SK-N-SH (cell line): ENCODE results near the gene EIPR1. TPM values are rescaled to one million over a fixed set of nuclear protein-coding genes. Genes with fewer than 3 reads are reported as not detected.

Experiments used
- CTCF ChIA-PET: fragments of 300-600, 350-600 bp; formaldehyde crosslinking; extraction: SDS; loops from one replicate; lab custom pipeline; 2021; lab: Yijun Ruan, JAX
- POLR2A ChIA-PET: fragments of 350-600 bp; sonication (Branson Sonifier 250); formaldehyde crosslinking; extraction: SDS; loops from one replicate; lab custom pipeline; 2020; ENCODE audit warnings: antibody characterized with exemption, inconsistent platforms; lab: Yijun Ruan, JAX
- DNase-seq: peaks from one replicate; pipeline ENCODE4 v3.0.0; 2012
- H2AFZ ChIP-seq: fragments of 200-600 bp; sonication (generic); 2 replicates; pipeline ENCODE4 v1.8.1; 2016; ENCODE audit warnings: antibody characterized with exemption, mild to moderate bottlenecking, low read depth
- H3F3A ChIP-seq: fragments of 200-600 bp; sonication (generic); replicated peaks from 2 replicates; pipeline ENCODE3; 2016; ENCODE audit warnings: antibody characterized with exemption, mild to moderate bottlenecking; ENCODE audit not compliant: insufficient read depth
- H3K27ac ChIP-seq, 2 experiments: fragments of 200-500 bp in 1 of 2; fragments of 200-600 bp in 1 of 2; sonication (Bioruptor generic) in 1 of 2; sonication (generic), shearing (Covaris generic) in 1 of 2; 2 replicates each; pipeline versions ENCODE4 v1.5.1 to v1.6.1; 2014 to 2016; ENCODE audit warnings: low read depth in 2 of 2, inconsistent platforms in 1 of 2, low read length in 1 of 2, mild to moderate bottlenecking in 1 of 2, mixed read lengths in 1 of 2
- H3K27me3 ChIP-seq: fragments of 200-600 bp; sonication (generic), shearing (Covaris generic); 2 replicates; pipeline ENCODE4 v1.6.1; 2016; ENCODE audit warnings: mixed run types; ENCODE audit not compliant: insufficient read depth
- H3K36me3 ChIP-seq, 2 experiments: fragments of 200-500 bp in 1 of 2; fragments of 200-600 bp in 1 of 2; sonication (Bioruptor generic) in 1 of 2; sonication (generic) in 1 of 2; replicated peaks in 1 of 2; 2 replicates each; pipeline versions ENCODE3 to v1.5.1; 2014 to 2016; ENCODE audit warnings: low read length in 1 of 2, mild to moderate bottlenecking in 1 of 2; ENCODE audit not compliant: insufficient read depth in 2 of 2, control insufficient read depth in 1 of 2
- H3K4me1 ChIP-seq, 2 experiments: fragments of 200-500 bp in 1 of 2; fragments of 200-600 bp in 1 of 2; sonication (Bioruptor generic) in 1 of 2; sonication (generic), shearing (Covaris generic) in 1 of 2; 2 replicates each; pipeline versions ENCODE4 v1.5.1 to v1.6.1; 2014 to 2016; ENCODE audit warnings: low read depth in 1 of 2, low read length in 1 of 2, mixed run types in 1 of 2; ENCODE audit not compliant: insufficient read depth in 2 of 2, control insufficient read depth in 1 of 2
- H3K4me2 ChIP-seq: fragments of 200-600 bp; sonication (generic), shearing (Covaris generic); 2 replicates; pipeline ENCODE4 v1.6.1; 2017; ENCODE audit warnings: mixed run types
- H3K4me3 ChIP-seq, 2 experiments: fragments of 200-500 bp in 1 of 2; fragments of 200-600 bp in 1 of 2; sonication (Bioruptor generic) in 1 of 2; sonication (generic), shearing (Covaris generic) in 1 of 2; 2 replicates each; pipeline versions ENCODE4 v1.5.1 to v1.8.1; 2014 to 2016; ENCODE audit warnings: low read depth in 2 of 2, inconsistent platforms in 1 of 2, low read length in 1 of 2, mild to moderate bottlenecking in 1 of 2, mixed read lengths in 1 of 2, moderate library complexity in 1 of 2
- H3K79me2 ChIP-seq: fragments of 200-600 bp; sonication (generic); 2 replicates; pipeline ENCODE4 v1.8.1; 2017; ENCODE audit warnings: mild to moderate bottlenecking; ENCODE audit not compliant: insufficient read depth
- H3K9ac ChIP-seq: fragments of 200-600 bp; sonication (generic); 2 replicates; pipeline ENCODE4 v1.6.1; 2017; ENCODE audit warnings: mixed run types
- H3K9me2 ChIP-seq: fragments of 200-600 bp; sonication (generic); 2 replicates; pipeline ENCODE4 v1.6.1; 2017; ENCODE audit warnings: mixed run types
- H3K9me3 ChIP-seq: fragments of 200-600 bp; sonication (generic); 2 replicates; pipeline ENCODE4 v1.6.1; 2017; ENCODE audit warnings: mixed run types, mild to moderate bottlenecking, moderate library complexity
- H4K20me1 ChIP-seq: fragments of 200-600 bp; sonication (generic); 2 replicates; pipeline ENCODE4 v1.6.1; 2017; ENCODE audit warnings: mild to moderate bottlenecking, mixed run types; ENCODE audit not compliant: insufficient read depth
- CHD2 ChIP-seq: fragments of 150-350 bp; IDR thresholded peaks from 2 replicates; pipeline ENCODE4 v1.6.1; 2018; ENCODE audit warnings: low read length; ENCODE audit not compliant: partially characterized antibody
- EZH2phosphoT487 ChIP-seq: fragments of 200-600 bp; sonication (generic); IDR thresholded peaks from 2 replicates; pipeline ENCODE4 v1.6.1; 2017; ENCODE audit warnings: low read depth, mixed run types, mild to moderate bottlenecking, antibody characterized with exemption, moderate library complexity, borderline replicate concordance
- FOSL2 ChIP-seq: IDR thresholded peaks from 2 replicates; pipeline ENCODE4 v1.4.0; 2012; ENCODE audit warnings: low read depth, mild to moderate bottlenecking, moderate library complexity, borderline replicate concordance
- FOXM1 ChIP-seq: IDR thresholded peaks from 2 replicates; pipeline ENCODE4 v1.4.0; 2012; ENCODE audit warnings: low read depth, mild to moderate bottlenecking
- GABPA ChIP-seq: IDR thresholded peaks from 2 replicates; pipeline ENCODE4 v1.4.0; 2012; ENCODE audit warnings: low read depth, mild to moderate bottlenecking
- GATA2 ChIP-seq: sonication (generic); formaldehyde crosslinking; IDR thresholded peaks from 2 replicates; pipeline ENCODE4 v1.5.0; 2020; ENCODE audit warnings: mild to moderate bottlenecking, missing genetic modification reagents
- MAX ChIP-seq: IDR thresholded peaks from 2 replicates; pipeline ENCODE4 v1.4.0; 2012; ENCODE audit warnings: low read depth
- MXI1 ChIP-seq: IDR thresholded peaks from 2 replicates; pipeline ENCODE4 v1.6.1; 2012; ENCODE audit warnings: mild to moderate bottlenecking, low read depth, low read length, improper control_type of control experiment
- PBX3 ChIP-seq: IDR thresholded peaks from 2 replicates; pipeline ENCODE4; 2012
- RAD21 ChIP-seq: IDR thresholded peaks from 2 replicates; pipeline ENCODE4 v1.6.1; 2012; ENCODE audit warnings: mild to moderate bottlenecking, low read length
- RXRA ChIP-seq: IDR thresholded peaks from 2 replicates; pipeline ENCODE4 v1.4.0; 2012; ENCODE audit warnings: low read depth, mild to moderate bottlenecking, borderline replicate concordance
- SIN3A ChIP-seq: IDR thresholded peaks from 2 replicates; pipeline ENCODE4 v1.6.1; 2012; ENCODE audit warnings: low read depth, mild to moderate bottlenecking, low read length, moderate library complexity, borderline replicate concordance
- SMC3 ChIP-seq: IDR thresholded peaks from 2 replicates; pipeline ENCODE4 v1.6.1; 2012; ENCODE audit warnings: low read depth, low read length, improper control_type of control experiment
- USF2 ChIP-seq: fragments of 150-350 bp; IDR thresholded peaks from 2 replicates; pipeline ENCODE4 v1.6.1; 2017; ENCODE audit warnings: antibody characterized with exemption, low read length, low read depth, borderline replicate concordance
- WGBS: methylation state at CpG from one replicate; pipeline ENCODE4 v1.1.6; 2017; ENCODE audit warnings: low lambda C conversion rate; 5-methylcytosine and 5-hydroxymethylcytosine counted together
- polyA plus RNA-seq, 3 experiments: library from polyadenylated mRNA; depleted of rRNA; stranded (reverse); fragments of >200 nt; gene quantifications; 2 replicates each; pipeline ENCODE4 v1.2.3, GENCODE V29; 2012
- TF ChIP-seq, protein P1 (sequence below): IDR thresholded peaks from 2 replicates; pipeline ENCODE4 v1.6.1; 2012; ENCODE audit warnings: mild to moderate bottlenecking, low read depth, low read length, moderate library complexity
- TF ChIP-seq, protein P2 (sequence below): fragments of 150-350 bp; IDR thresholded peaks from 2 replicates; pipeline ENCODE4 v1.6.1; 2016; ENCODE audit warnings: mild to moderate bottlenecking, low read depth, low read length

EIPR1 gene
- polyA plus RNA-seq, 1 of the 3 experiments (the other 2 are of a cell fraction): 85.9 TPM

- no peak overlapping the region for H3K4me3 ChIP-seq
- H3K9me3 ChIP-seq: no peaks in the 10 kb centered on the region
- peaks cover 0 to 2% of the 10 kb centered on the region in 2 experiments; a peak in 1 of 4 replicates for H3K4me1 ChIP-seq
- no peaks in the 10 kb centered on the region for H3K9me2 ChIP-seq
- H3K9ac ChIP-seq: no peak overlapping the region
- H3K4me2 ChIP-seq: no peak overlapping the region
- TF ChIP-seq, protein P1, sequence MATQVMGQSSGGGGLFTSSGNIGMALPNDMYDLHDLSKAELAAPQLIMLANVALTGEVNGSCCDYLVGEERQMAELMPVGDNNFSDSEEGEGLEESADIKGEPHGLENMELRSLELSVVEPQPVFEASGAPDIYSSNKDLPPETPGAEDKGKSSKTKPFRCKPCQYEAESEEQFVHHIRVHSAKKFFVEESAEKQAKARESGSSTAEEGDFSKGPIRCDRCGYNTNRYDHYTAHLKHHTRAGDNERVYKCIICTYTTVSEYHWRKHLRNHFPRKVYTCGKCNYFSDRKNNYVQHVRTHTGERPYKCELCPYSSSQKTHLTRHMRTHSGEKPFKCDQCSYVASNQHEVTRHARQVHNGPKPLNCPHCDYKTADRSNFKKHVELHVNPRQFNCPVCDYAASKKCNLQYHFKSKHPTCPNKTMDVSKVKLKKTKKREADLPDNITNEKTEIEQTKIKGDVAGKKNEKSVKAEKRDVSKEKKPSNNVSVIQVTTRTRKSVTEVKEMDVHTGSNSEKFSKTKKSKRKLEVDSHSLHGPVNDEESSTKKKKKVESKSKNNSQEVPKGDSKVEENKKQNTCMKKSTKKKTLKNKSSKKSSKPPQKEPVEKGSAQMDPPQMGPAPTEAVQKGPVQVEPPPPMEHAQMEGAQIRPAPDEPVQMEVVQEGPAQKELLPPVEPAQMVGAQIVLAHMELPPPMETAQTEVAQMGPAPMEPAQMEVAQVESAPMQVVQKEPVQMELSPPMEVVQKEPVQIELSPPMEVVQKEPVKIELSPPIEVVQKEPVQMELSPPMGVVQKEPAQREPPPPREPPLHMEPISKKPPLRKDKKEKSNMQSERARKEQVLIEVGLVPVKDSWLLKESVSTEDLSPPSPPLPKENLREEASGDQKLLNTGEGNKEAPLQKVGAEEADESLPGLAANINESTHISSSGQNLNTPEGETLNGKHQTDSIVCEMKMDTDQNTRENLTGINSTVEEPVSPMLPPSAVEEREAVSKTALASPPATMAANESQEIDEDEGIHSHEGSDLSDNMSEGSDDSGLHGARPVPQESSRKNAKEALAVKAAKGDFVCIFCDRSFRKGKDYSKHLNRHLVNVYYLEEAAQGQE: no peak
- no peak for TF ChIP-seq RAD21
- no peak for TF ChIP-seq FOXM1
- TF ChIP-seq CHD2: no peak
- no peak for TF ChIP-seq RXRA
- TF ChIP-seq FOSL2: no peak
- TF ChIP-seq, protein P2, sequence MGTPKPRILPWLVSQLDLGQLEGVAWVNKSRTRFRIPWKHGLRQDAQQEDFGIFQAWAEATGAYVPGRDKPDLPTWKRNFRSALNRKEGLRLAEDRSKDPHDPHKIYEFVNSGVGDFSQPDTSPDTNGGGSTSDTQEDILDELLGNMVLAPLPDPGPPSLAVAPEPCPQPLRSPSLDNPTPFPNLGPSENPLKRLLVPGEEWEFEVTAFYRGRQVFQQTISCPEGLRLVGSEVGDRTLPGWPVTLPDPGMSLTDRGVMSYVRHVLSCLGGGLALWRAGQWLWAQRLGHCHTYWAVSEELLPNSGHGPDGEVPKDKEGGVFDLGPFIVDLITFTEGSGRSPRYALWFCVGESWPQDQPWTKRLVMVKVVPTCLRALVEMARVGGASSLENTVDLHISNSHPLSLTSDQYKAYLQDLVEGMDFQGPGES: no peak
- no peak for TF ChIP-seq GATA2 (CRISPR knock-in tag)
- no peak for TF ChIP-seq MXI1
- no peak for TF ChIP-seq SIN3A
- TF ChIP-seq PBX3: no peak
- TF ChIP-seq SMC3: no peak
- no peak for TF ChIP-seq EZH2phosphoT487
- no peak for TF ChIP-seq USF2
- TF ChIP-seq GABPA: no peak
- no peak for TF ChIP-seq MAX
- TF ChIP-seq, all 33 proteins: peak for 0
- H3K27ac ChIP-seq: no peak overlapping the region
- H4K20me1 ChIP-seq: no peaks in the 10 kb centered on the region
- no peak for DNase-seq
- CTCF ChIA-PET: interaction anchor here (1.0 to 1.2 kb wide), 2 partner anchors 9 to 131 kb away, joined by 3 to 4 read pairs; no protein-coding TSS in a partner anchor
- H3K79me2 ChIP-seq: no peaks in the 10 kb centered on the region
- WGBS: 88% methylated on average over 10 of the region's 10 CpGs
- peaks cover 4 to 17% of the 10 kb centered on the region in 2 experiments for H3K36me3 ChIP-seq
- H2AFZ ChIP-seq: no peak overlapping the region
- H3F3A ChIP-seq: no peaks in the 10 kb centered on the region
- POLR2A ChIA-PET: interaction anchor here (1.0 kb wide), 1 partner anchor 8 kb away, joined by 3 read pairs; no protein-coding TSS in a partner anchor
- no peaks in the 10 kb centered on the region for H3K27me3 ChIP-seq
Measured at GRCh38 chr2:3207091-3207491, 170.5 kb downstream of the EIPR1 start.
